SK-N-SH treated with all-trans-retinoic acid at 6 μM for 48 hours (cell line): ENCODE results near the gene GTPBP8.

ENCODE experiments used
- ATAC-seq: fragments of 200-7000 bp; cut with Tn5 transposase; 3 replicates; pipeline ENCODE4 v1.9.1; 2020; ENCODE audit warnings: mild to moderate bottlenecking, moderate library complexity
- ARNTL ChIP-seq: fragments of 450-650 bp; formaldehyde crosslinking; IDR thresholded peaks from 2 replicates; pipeline ENCODE4 v1.5.0; 2020; ENCODE audit warnings: low read depth, mild to moderate bottlenecking, moderate library complexity, borderline replicate concordance
- BACH2 ChIP-seq: fragments of 250-450 bp; sonication (Bioruptor Pico); IDR thresholded peaks from 2 replicates; pipeline ENCODE4 v1.9.0; 2021; ENCODE audit warnings: mild to moderate bottlenecking, borderline replicate concordance
- CREB5 ChIP-seq: fragments of 250-450 bp; sonication (Bioruptor Pico); IDR thresholded peaks from 2 replicates; pipeline ENCODE4 v1.5.1; 2020; ENCODE audit warnings: low read depth, mild to moderate bottlenecking, moderate library complexity
- CSDC2 ChIP-seq: fragments of 250-450 bp; sonication (Bioruptor Pico); IDR thresholded peaks from 2 replicates; pipeline ENCODE4 v1.5.0; 2020; ENCODE audit warnings: mild to moderate bottlenecking, moderate library complexity
- CSRNP3 ChIP-seq: fragments of 250-450 bp; sonication (Bioruptor Pico); IDR thresholded peaks from 2 replicates; pipeline ENCODE4 v1.5.1; 2021; ENCODE audit warnings: mild to moderate bottlenecking, moderate library complexity
- ESRRG ChIP-seq: fragments of 250-450 bp; sonication (Bioruptor Pico); IDR thresholded peaks from 2 replicates; pipeline ENCODE4 v1.6.1; 2021; ENCODE audit warnings: mild to moderate bottlenecking
- GLIS3 ChIP-seq: fragments of 250-450 bp; sonication (Bioruptor Pico); IDR thresholded peaks from 2 replicates; pipeline ENCODE4 v1.5.0; 2020; ENCODE audit warnings: mild to moderate bottlenecking, moderate library complexity
- ISL1 ChIP-seq: fragments of 250-450 bp; sonication (Bioruptor Pico); IDR thresholded peaks from 2 replicates; pipeline ENCODE4 v2.1.2; 2022; ENCODE audit warnings: mild to moderate bottlenecking, moderate library complexity
- OSR1 ChIP-seq: fragments of 250-450 bp; sonication (Bioruptor Pico); IDR thresholded peaks from 2 replicates; pipeline ENCODE4 v1.8.0; 2022; ENCODE audit warnings: moderate library complexity, mild to moderate bottlenecking, inconsistent platforms
- PPARA ChIP-seq: fragments of 250-450 bp; sonication (Bioruptor Pico); IDR thresholded peaks from 2 replicates; pipeline ENCODE4 v1.5.0; 2020; ENCODE audit warnings: mild to moderate bottlenecking, borderline replicate concordance
- RARB ChIP-seq: fragments of 250-450 bp; sonication (Bioruptor Pico); IDR thresholded peaks from 2 replicates; pipeline ENCODE4 v1.8.0; 2021; ENCODE audit warnings: mild to moderate bottlenecking, moderate library complexity
- SNAI2 ChIP-seq: fragments of 250-450 bp; sonication (Bioruptor Pico); IDR thresholded peaks from 2 replicates; pipeline ENCODE4 v1.5.0; 2020; ENCODE audit warnings: mild to moderate bottlenecking, moderate library complexity
- TCF4 ChIP-seq: fragments of 250-450 bp; sonication (Bioruptor Pico); IDR thresholded peaks from 2 replicates; pipeline ENCODE4 v1.8.0; 2021; ENCODE audit warnings: mild to moderate bottlenecking, moderate library complexity, borderline replicate concordance
- TOX ChIP-seq: fragments of 250-450 bp; sonication (Bioruptor Pico); IDR thresholded peaks from 2 replicates; pipeline ENCODE4 v1.8.0; 2021; ENCODE audit warnings: mild to moderate bottlenecking, moderate library complexity, borderline replicate concordance
- ZC3H10 ChIP-seq: fragments of 250-450 bp; sonication (Bioruptor Pico); IDR thresholded peaks from 2 replicates; pipeline ENCODE4 v1.5.1; 2021; ENCODE audit warnings: mild to moderate bottlenecking, moderate library complexity
- ZFP30 ChIP-seq: fragments of 450-650 bp; formaldehyde crosslinking; IDR thresholded peaks from 2 replicates; pipeline ENCODE4 v1.5.0; 2022; ENCODE audit warnings: mild to moderate bottlenecking, moderate library complexity
- ZNF565 ChIP-seq: fragments of 450-650 bp; formaldehyde crosslinking; conservative IDR thresholded peaks from 2 replicates; pipeline ENCODE4 v1.5.0; 2020; ENCODE audit warnings: low read depth, mild to moderate bottlenecking, moderate library complexity
- ZNF70 ChIP-seq: fragments of 450-650 bp; formaldehyde crosslinking; IDR thresholded peaks from 2 replicates; pipeline ENCODE4 v1.5.0; 2020; ENCODE audit warnings: mild to moderate bottlenecking, moderate library complexity
- ZNF8 ChIP-seq: fragments of 450-650 bp; formaldehyde crosslinking; IDR thresholded peaks from 2 replicates; pipeline ENCODE4 v1.5.0; 2020; ENCODE audit warnings: mild to moderate bottlenecking, moderate library complexity
- TF ChIP-seq, protein P1 (sequence below): fragments of 250-450 bp; sonication (Bioruptor Pico); IDR thresholded peaks from 2 replicates; pipeline ENCODE4 v1.8.0; 2021; ENCODE audit warnings: low read depth, mild to moderate bottlenecking, moderate library complexity, borderline replicate concordance
- TF ChIP-seq, protein P2 (sequence below): fragments of 250-450 bp; sonication (Bioruptor Pico); IDR thresholded peaks from 2 replicates; pipeline ENCODE4 v1.8.0; 2020; ENCODE audit warnings: mild to moderate bottlenecking, moderate library complexity, borderline replicate concordance
- TF ChIP-seq, protein P3 (sequence below): fragments of 250-450 bp; sonication (Bioruptor Pico); IDR thresholded peaks from 2 replicates; pipeline ENCODE4 v1.5.0; 2020; ENCODE audit warnings: mild to moderate bottlenecking, moderate library complexity

GTPBP8 gene

GRCh38 chr3:113005611-113006010, 14.8 kb downstream of the GTPBP8 start:
- no peak for ATAC-seq
- no peak for TF ChIP-seq ZNF565 (CRISPR knock-in tag)
- TF ChIP-seq CSDC2, result no peak
- TF ChIP-seq ARNTL (CRISPR knock-in tag), result no peak
- no peak for TF ChIP-seq TCF4
- no peak for TF ChIP-seq SNAI2 (CRISPR knock-in tag)
- TF ChIP-seq ESRRG (CRISPR knock-in tag), result no peak
- no peak for TF ChIP-seq ZFP30 (CRISPR knock-in tag)
- no peak for TF ChIP-seq OSR1 (CRISPR knock-in tag)
- TF ChIP-seq ISL1 (CRISPR knock-in tag), result no peak
- no peak for TF ChIP-seq ZNF70 (CRISPR knock-in tag)
- TF ChIP-seq RARB (CRISPR knock-in tag), result no peak
- TF ChIP-seq BACH2, result no peak
- TF ChIP-seq, protein P1, sequence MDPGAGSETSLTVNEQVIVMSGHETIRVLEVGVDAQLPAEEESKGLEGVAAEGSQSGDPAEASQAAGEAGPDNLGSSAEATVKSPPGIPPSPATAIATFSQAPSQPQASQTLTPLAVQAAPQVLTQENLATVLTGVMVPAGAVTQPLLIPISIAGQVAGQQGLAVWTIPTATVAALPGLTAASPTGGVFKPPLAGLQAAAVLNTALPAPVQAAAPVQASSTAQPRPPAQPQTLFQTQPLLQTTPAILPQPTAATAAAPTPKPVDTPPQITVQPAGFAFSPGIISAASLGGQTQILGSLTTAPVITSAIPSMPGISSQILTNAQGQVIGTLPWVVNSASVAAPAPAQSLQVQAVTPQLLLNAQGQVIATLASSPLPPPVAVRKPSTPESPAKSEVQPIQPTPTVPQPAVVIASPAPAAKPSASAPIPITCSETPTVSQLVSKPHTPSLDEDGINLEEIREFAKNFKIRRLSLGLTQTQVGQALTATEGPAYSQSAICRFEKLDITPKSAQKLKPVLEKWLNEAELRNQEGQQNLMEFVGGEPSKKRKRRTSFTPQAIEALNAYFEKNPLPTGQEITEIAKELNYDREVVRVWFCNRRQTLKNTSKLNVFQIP (CRISPR knock-in tag), result no peak
- no peak for TF ChIP-seq GLIS3 (CRISPR knock-in tag)
- TF ChIP-seq, protein P2, sequence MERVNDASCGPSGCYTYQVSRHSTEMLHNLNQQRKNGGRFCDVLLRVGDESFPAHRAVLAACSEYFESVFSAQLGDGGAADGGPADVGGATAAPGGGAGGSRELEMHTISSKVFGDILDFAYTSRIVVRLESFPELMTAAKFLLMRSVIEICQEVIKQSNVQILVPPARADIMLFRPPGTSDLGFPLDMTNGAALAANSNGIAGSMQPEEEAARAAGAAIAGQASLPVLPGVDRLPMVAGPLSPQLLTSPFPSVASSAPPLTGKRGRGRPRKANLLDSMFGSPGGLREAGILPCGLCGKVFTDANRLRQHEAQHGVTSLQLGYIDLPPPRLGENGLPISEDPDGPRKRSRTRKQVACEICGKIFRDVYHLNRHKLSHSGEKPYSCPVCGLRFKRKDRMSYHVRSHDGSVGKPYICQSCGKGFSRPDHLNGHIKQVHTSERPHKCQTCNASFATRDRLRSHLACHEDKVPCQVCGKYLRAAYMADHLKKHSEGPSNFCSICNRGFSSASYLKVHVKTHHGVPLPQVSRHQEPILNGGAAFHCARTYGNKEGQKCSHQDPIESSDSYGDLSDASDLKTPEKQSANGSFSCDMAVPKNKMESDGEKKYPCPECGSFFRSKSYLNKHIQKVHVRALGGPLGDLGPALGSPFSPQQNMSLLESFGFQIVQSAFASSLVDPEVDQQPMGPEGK (CRISPR knock-in tag), result no peak
- no peak for TF ChIP-seq CREB5 (CRISPR knock-in tag)
- no peak for TF ChIP-seq PPARA (CRISPR knock-in tag)
- TF ChIP-seq ZNF8 (CRISPR knock-in tag), result no peak
- no peak for TF ChIP-seq TOX (CRISPR knock-in tag)
- TF ChIP-seq, all 23 proteins: peak for 0

DNA sequence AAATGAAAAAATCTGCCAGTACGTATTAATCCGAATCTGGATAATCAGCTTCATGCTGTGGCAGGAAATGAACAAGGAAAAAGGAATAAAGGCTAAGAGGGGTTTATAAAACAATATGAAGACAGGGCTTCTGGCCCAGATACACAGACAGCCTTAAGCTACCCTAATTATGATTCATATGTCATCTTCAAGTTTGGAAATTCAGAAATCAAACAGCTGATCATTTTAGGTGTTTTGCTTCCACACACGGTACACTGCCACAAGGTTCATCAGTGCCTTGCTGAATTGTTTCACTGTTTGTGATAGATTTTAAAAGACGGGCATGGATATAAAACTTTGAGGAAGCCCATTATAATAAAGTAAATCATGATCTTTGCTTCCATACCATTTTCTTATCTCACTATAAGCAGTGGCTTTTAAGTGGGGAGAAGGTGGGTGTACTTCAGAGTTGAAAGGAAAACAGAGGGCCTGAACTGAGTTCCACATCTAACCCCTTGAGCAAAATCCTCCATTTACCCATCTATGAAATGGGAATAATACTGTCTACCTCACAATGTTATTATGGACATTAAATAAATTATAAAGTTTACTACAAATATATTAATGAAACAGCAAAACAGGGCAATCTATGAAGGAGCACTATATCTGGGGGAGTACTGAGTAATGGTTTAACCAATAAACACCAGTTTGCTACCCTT, 15.7 kb downstream of the GTPBP8 start:
- TF ChIP-seq CSRNP3 (CRISPR knock-in tag) (no peak), ZNF70 (CRISPR knock-in tag) (no peak), GLIS3 (CRISPR knock-in tag) (no peak), ZC3H10 (CRISPR knock-in tag) (no peak)
- TF ChIP-seq, protein P3, sequence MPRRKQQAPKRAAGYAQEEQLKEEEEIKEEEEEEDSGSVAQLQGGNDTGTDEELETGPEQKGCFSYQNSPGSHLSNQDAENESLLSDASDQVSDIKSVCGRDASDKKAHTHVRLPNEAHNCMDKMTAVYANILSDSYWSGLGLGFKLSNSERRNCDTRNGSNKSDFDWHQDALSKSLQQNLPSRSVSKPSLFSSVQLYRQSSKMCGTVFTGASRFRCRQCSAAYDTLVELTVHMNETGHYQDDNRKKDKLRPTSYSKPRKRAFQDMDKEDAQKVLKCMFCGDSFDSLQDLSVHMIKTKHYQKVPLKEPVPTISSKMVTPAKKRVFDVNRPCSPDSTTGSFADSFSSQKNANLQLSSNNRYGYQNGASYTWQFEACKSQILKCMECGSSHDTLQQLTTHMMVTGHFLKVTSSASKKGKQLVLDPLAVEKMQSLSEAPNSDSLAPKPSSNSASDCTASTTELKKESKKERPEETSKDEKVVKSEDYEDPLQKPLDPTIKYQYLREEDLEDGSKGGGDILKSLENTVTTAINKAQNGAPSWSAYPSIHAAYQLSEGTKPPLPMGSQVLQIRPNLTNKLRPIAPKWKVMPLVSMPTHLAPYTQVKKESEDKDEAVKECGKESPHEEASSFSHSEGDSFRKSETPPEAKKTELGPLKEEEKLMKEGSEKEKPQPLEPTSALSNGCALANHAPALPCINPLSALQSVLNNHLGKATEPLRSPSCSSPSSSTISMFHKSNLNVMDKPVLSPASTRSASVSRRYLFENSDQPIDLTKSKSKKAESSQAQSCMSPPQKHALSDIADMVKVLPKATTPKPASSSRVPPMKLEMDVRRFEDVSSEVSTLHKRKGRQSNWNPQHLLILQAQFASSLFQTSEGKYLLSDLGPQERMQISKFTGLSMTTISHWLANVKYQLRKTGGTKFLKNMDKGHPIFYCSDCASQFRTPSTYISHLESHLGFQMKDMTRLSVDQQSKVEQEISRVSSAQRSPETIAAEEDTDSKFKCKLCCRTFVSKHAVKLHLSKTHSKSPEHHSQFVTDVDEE, result no peak
- TF ChIP-seq, protein P2 (CRISPR knock-in tag), result no peak

More for the DNA sequence above, 15.7 kb downstream of the GTPBP8 start:
- ATAC-seq, result no peak
